Cardiac muscle cell (in vitro differentiated cells and primary cell): ENCODE data around the gene TEPSIN. TPM values are rescaled to one million over a fixed set of nuclear protein-coding genes. Genes with fewer than 3 reads are reported as not detected.

ENCODE experiments used
- DNase-seq, 2 donors: peaks; one replicate each; pipeline versions ENCODE4 v3.0.0 to v3.0.0-alpha.2; 2010 to 2017; ENCODE audit warnings: low read depth in 1 of 2, low spot score in 1 of 2
- H3K27ac ChIP-seq: fragments of 200-600 bp; sonication (generic); 2 replicates; pipeline ENCODE4 v1.5.1; 2016
- H3K27me3 ChIP-seq: fragments of 200-600 bp; sonication (generic); 2 replicates; pipeline ENCODE4 v1.6.0; 2016; ENCODE audit warnings: control low read depth
- H3K36me3 ChIP-seq: fragments of 200-600 bp; sonication (generic); 2 replicates; pipeline ENCODE4 v1.5.1; 2016; ENCODE audit warnings: control low read depth
- H3K4me1 ChIP-seq: fragments of 200-600 bp; sonication (generic); 2 replicates; pipeline ENCODE4 v1.8.1; 2017; ENCODE audit warnings: low read depth, mild to moderate bottlenecking, mixed run types
- H3K4me3 ChIP-seq: fragments of 200-600 bp; sonication (generic); 2 replicates; pipeline ENCODE4 v1.5.1; 2016; ENCODE audit warnings: mild to moderate bottlenecking
- H3K9me3 ChIP-seq: fragments of 200-600 bp; sonication (generic); 2 replicates; pipeline ENCODE4 v1.5.1; 2017; ENCODE audit warnings: low read depth, mild to moderate bottlenecking, control low read depth
- CTCF ChIP-seq: IDR thresholded peaks from 2 replicates; pipeline ENCODE4 v1.5.1; 2012; ENCODE audit warnings: low read depth, mild to moderate bottlenecking, low read length
- polyA plus RNA-seq: library from polyadenylated mRNA; unstranded; fragments of >200 nt; fragmentation: Nextera tagmentation; extraction: Ambion mirVana; gene quantifications from 2 replicates; pipeline ENCODE4 v1.2.1, GENCODE V29; 2016
- total RNA-seq: library from RNA; depleted of rRNA; stranded (reverse); fragments of >200 nt; gene quantifications from 2 replicates; pipeline ENCODE4 v1.2.3, GENCODE V29; 2016

TEPSIN gene
- total and polyA plus RNA-seq, 2 experiments from 2014 or later, result 34.8 to 52.5 TPM

DNA sequence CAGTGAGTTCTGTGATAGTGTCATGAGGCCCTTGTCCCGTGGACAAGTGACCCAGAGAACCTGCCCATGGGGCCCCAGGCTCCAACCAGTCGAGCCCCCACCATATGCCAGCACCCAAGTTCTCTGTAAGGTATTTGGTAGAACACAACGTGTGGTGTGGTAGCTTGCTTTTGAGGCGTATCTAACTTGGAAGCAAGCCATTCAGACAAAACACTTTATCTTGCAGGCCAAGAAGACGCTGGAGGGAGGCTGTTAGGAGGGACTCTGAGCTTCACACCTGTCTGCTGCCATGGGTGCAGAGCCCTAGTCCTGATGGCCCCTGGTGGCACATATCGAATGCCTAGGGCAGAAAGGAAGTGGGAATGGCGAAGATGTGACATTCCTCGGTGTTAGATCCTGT is 1.9 kb upstream of the TEPSIN start:
- Histone ChIP-seq H3K27me3 (no peaks in the 10 kb centered on the region), H3K27ac (no peak overlapping the region), H3K9me3 (no peaks in the 10 kb centered on the region), H3K4me3 (no peak overlapping the region), H3K36me3 (no peaks in the 10 kb centered on the region), H3K4me1 (peaks cover 8% of the 10 kb centered on the region)
- TF ChIP-seq CTCF, result no peak
- DNase-seq, result no peak

DNA sequence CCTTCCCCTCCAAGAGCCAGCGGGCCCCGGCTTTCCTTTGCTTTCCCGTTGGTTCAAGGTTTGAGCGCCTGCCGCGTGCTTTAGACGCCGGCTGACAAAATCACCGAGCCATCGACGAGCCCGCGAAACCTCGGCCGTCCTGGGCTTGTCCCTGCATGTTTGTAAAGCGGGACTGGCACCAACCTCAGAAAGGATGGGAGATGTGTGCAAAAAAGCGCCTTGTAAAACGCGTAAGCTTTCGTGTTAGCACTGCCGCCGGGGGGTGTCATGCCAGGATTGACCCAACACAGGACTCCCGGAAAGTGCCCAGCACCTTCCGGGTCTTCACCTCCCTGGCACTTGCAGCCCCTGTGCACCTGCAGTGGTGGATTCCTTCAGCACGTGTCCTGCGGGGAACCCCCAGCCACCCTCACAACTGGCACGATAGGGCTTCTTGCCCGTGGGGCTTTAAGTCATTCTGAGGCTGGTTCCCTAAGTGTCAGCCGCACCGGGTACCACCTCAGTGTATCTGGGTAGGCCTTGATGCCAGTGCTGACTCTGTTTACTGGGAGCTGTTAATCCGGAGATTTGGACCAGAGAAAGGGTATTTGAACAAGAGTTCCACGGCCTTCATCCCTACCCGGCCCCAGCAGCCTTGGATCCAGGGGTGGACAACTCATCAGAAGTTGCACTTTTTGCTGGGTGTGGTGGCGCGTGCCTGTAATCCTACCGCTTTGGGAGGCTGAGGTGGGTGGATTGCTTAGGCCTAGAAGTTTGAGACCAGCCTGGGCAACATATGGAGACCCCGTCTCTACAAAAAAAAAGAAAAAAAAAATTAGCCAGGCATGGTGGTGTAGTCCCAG is 1.1 kb upstream of the TEPSIN start:
- peak overlapping the region; percentile 84 for H3K27ac ChIP-seq
- TF ChIP-seq CTCF, result no peak
- peaks cover 8% of the 10 kb centered on the region for H3K4me1 ChIP-seq
- peak overlapping the region; percentile 55 for H3K4me3 ChIP-seq
- H3K36me3 ChIP-seq, result no peaks in the 10 kb centered on the region
- DNase-seq, result no peak
- no peaks in the 10 kb centered on the region for H3K27me3 ChIP-seq
- H3K9me3 ChIP-seq, result no peaks in the 10 kb centered on the region

- no peak for DNase-seq
- H3K27me3 ChIP-seq, result no peaks in the 10 kb centered on the region
- H3K9me3 ChIP-seq, result no peaks in the 10 kb centered on the region
- peak overlapping the region; percentile 6 for H3K27ac ChIP-seq
- peaks cover 16% of the 10 kb centered on the region for H3K4me1 ChIP-seq
- H3K36me3 ChIP-seq, result no peaks in the 10 kb centered on the region
- TF ChIP-seq CTCF, result no peak
- peak overlapping the region; percentile 85 for H3K4me3 ChIP-seq
Observed at GRCh38 chr17:81238490-81238814, 403 bp downstream of the TEPSIN start.

DNA sequence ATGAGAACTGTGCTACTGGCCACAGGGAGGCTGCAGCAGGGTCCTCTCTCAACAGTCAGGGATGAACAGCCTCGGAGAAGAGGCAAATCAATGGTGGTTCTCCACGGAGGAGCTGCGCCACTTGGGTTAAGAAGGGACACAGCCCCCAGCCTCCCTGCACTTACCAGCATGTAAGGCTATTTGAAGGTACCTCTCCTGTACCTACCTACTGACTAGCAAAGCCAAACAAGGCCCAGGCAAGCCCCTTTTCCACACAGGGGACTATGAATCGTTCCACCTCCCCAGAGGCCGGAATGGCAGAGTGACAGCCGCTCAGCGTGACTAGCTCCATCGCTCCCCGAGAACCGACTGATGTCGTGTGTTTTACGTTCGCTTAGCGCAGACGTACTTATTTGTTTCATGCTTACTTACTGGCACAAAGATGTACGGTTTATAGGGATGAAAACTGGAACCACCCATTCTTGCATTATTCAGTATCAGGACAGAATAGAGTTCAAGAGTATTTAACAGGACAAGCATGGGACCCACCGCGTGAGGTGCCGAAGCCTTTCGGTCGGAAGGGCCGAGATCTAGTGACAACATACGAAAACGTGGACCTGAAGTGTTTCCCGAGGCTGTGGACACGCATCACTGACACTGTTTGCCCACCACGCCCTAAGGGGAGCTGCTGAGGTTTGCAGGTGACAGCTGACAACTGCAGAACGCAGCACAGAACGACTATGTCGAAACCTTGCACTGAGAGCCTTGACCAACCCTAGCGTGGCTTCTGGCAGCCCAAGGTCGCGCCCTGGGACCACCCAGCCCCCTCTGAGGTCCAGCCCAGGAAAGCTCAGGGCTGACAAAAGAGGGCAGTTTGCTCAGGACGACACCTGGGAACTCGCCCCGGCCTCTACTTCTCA is 1.0 kb downstream of the TEPSIN start:
- no peak for TF ChIP-seq CTCF
- no peak for DNase-seq
- H3K27ac ChIP-seq, result no peak overlapping the region

DNA sequence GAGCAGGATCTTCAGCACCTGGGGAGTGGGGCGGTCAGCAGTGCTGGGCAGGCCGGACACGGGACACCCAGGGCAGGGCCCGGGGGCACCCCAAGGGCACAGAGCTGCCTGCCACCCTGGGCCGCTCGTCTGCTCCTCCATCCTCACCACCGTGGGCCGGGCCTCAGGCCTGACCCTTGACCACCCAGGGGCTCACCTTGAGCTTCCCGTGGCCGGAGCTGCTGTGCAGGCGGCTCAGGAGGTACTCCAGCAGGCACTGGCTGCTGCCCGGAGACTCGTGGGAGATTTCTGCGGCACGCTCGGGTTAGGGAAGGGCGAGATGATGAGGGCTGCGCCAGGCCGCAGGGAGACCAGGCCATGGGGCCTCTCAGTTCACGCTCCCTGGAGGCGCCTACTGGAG is 2.1 kb downstream of the TEPSIN start:
- H3K4me1 ChIP-seq, result peaks cover 23% of the 10 kb centered on the region
- TF ChIP-seq CTCF, result no peak
- no peak overlapping the region for H3K4me3 ChIP-seq
- H3K36me3 ChIP-seq, result no peaks in the 10 kb centered on the region
- DNase-seq, result no peak
- H3K9me3 ChIP-seq, result no peaks in the 10 kb centered on the region
- H3K27me3 ChIP-seq, result no peaks in the 10 kb centered on the region
- H3K27ac ChIP-seq, result no peak overlapping the region

More for the DNA sequence above, 1.0 kb downstream of the TEPSIN start:
- no peaks in the 10 kb centered on the region for H3K36me3 ChIP-seq
- no peaks in the 10 kb centered on the region for H3K9me3 ChIP-seq
- peaks cover 22% of the 10 kb centered on the region for H3K4me1 ChIP-seq
- H3K27me3 ChIP-seq, result no peaks in the 10 kb centered on the region
- peak overlapping the region; percentile 85 for H3K4me3 ChIP-seq
